Naive thymus-derived CD8-positive, alpha-beta T cell (primary cell): ENCODE results near the gene SAMD1. TPM values are rescaled to one million over a fixed set of nuclear protein-coding genes. Genes with fewer than 3 reads are reported as not detected.
"Not testable (repeated sequence)": the region's sequence is repeated elsewhere in the genome, so short reads cannot be mapped to it uniquely, and the experiment has no call there.

ENCODE experiments used
- ATAC-seq, 2 donors: fragments of 150-1000 bp; cut with Tn5 transposase in 1 of 2; sonication (Bioruptor Pico), chemical (Tn5 transposase) in 1 of 2; 1 replicate in 1 of 2; 2 replicates in 1 of 2; pipeline ENCODE4 v1.10.0; 2021; ENCODE audit warnings: mild to moderate bottlenecking in 2 of 2, moderate library complexity in 2 of 2
- POLR2A ChIA-PET: fragments of 350-600 bp; sonication (Branson Sonifier 250); formaldehyde crosslinking; loops from one replicate; lab custom pipeline; 2021; ENCODE audit warnings: antibody characterized with exemption; lab: Charles Lee
- DNase-seq, 10 donors: peaks; one replicate each; pipeline versions ENCODE4 v3.0.0 to v3.0.0-alpha.2; 2020 to 2022
- H3K27ac Mint-ChIP-seq, 10 donors: one replicate each; pipeline ENCODE4 v1.8.0; 2020 to 2022; ENCODE audit warnings: mild to moderate bottlenecking in 10 of 10, mixed read lengths in 10 of 10, moderate library complexity in 4 of 10, inconsistent platforms in 1 of 10
- H3K27me3 Mint-ChIP-seq, 5 donors: one replicate each; pipeline ENCODE4 v1.8.0; 2021 to 2022; ENCODE audit warnings: mixed read lengths in 5 of 5
- H3K36me3 Mint-ChIP-seq, 3 donors: one replicate each; pipeline ENCODE4 v1.8.0; 2020 to 2022; ENCODE audit warnings: mixed read lengths in 3 of 3, mild to moderate bottlenecking in 2 of 3, inconsistent platforms in 1 of 3
- H3K4me1 Mint-ChIP-seq, 4 donors: one replicate each; pipeline ENCODE4 v1.8.0; 2021 to 2022; ENCODE audit warnings: mixed read lengths in 4 of 4
- H3K4me3 Mint-ChIP-seq, 10 donors: one replicate each; pipeline ENCODE4 v1.8.0; 2020 to 2022; ENCODE audit warnings: mild to moderate bottlenecking in 10 of 10, mixed read lengths in 10 of 10, moderate library complexity in 6 of 10, inconsistent platforms in 1 of 10
- H3K9me3 Mint-ChIP-seq, 9 donors: one replicate each; pipeline ENCODE4 v1.8.0; 2020 to 2022; ENCODE audit warnings: mixed read lengths in 9 of 9, mild to moderate bottlenecking in 3 of 9, inconsistent platforms in 1 of 9, moderate library complexity in 1 of 9
- polyA plus RNA-seq, 3 donors: library from polyadenylated mRNA; unstranded; fragments of 300-500 nt; fragmentation: Illumina TruSeq; gene quantifications; one replicate each; pipeline ENCODE4 v1.2.3, GENCODE V29; 2021
- total RNA-seq, 8 experiments: library from RNA in 2 of 8; stranded (reverse) in 2 of 8; gene quantifications; one replicate each; pipeline ENCODE4 v1.2.3 and lab custom pipeline; 2021 to 2026

Gene SAMD1
- total and polyA plus RNA-seq, 5 experiments from 2014 or later = 2.3 to 68.3 (median 5.2) TPM

DNA sequence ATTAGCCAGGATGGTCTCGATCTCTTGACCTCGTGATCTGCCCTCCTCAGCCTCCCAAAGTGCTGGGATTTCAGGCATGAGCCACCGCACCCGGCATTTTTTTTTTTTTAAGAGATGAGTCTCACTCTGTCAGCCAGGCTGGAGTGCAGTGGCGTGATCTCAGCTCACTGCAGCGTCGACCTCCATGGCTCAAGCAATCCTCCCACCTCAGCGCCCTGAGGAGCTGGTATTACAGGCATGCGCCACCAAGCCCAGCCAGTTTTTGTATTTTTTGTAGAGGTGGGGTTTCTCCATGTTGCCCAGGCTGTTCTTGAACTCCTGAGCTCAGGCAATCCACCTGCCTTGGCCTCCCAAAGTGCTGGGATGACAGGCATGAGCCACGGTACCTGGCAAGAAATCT, 42.7 kb downstream of the SAMD1 start:
- peaks cover 0 to 87% (median 25%) of the 10 kb centered on the region in 3 donors for H3K36me3 Mint-ChIP-seq
- not testable (repeated sequence) for ATAC-seq, DNase-seq, H3K9me3 Mint-ChIP-seq, H3K4me3 Mint-ChIP-seq, H3K27me3 Mint-ChIP-seq, H3K27ac Mint-ChIP-seq
- POLR2A ChIA-PET = interaction anchor here (0.7 to 1.7 kb wide), 6 partner anchors 16 to 167 kb away, joined by 3 to 5 read pairs (median 4); partner anchors contain the start of genes DCAF15, IL27RA and RFX1
- peaks cover 3 to 13% (median 9%) of the 10 kb centered on the region in 4 donors for H3K4me1 Mint-ChIP-seq

DNA sequence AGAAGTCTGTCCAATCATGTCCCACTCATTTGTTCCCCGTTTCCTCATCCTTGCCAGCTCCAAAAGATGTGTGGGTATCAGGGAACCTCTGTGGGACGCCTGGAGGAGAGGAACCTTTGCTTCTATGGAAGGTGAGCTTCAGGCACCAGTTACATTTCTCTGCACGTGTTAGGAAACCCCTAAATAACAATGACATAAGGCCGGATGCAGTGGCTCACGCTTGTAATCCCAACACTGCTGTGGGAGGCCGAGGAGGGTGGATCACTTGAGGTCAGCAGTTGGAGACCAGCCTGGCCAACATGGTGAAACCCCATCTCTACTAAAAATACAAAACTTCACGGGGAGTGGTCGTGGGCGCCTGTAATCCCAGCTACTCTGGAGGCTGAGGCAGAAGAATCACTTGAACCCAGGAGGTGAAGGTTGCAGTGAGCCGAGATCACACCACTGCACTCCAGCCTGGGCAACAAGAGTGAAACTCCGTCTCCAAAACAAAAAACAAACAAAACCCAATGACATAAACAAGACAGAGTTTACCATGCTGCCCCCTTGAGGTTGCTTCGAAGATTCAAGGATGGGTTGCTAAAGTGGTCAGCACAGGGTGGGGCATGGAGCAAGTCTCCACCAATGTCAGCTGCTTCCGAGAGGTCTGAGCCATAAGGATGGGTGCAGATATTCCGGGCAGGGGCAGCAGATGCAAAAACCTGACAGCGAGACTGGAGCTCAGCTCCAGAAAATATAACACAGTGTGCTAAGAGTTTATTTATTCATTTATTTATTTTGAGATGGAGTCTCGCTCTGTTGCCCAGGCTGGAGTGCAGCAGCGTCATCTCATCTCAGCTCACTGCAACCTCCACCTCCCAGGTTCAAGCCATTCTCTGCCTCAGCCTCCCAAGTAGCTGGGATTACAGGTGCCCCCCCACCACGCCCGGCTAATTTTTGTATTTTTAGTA, 47.6 kb downstream of the SAMD1 start:
- H3K27me3 Mint-ChIP-seq, H3K9me3 Mint-ChIP-seq: not testable (repeated sequence)
- ATAC-seq (peak; percentile 54 to 70), DNase-seq (peak in 7 of 10 donors; percentile 24 to 48 (median 37))
- H3K4me3 Mint-ChIP-seq = peak overlapping the region in 1 of 10 donors; percentile 48
- POLR2A ChIA-PET = interaction anchor here (0.7 to 1.5 kb wide), 4 partner anchors 11 to 164 kb away, joined by 3 to 7 read pairs (median 4); partner anchors contain the start of gene IL27RA
- H3K27ac Mint-ChIP-seq = peak overlapping the region; percentile 72 to 95 (median 87)
- H3K4me1 Mint-ChIP-seq = peaks cover 2 to 25% (median 14%) of the 10 kb centered on the region in 4 donors
- H3K36me3 Mint-ChIP-seq = peaks cover 0 to 88% (median 6%) of the 10 kb centered on the region in 3 donors

DNA sequence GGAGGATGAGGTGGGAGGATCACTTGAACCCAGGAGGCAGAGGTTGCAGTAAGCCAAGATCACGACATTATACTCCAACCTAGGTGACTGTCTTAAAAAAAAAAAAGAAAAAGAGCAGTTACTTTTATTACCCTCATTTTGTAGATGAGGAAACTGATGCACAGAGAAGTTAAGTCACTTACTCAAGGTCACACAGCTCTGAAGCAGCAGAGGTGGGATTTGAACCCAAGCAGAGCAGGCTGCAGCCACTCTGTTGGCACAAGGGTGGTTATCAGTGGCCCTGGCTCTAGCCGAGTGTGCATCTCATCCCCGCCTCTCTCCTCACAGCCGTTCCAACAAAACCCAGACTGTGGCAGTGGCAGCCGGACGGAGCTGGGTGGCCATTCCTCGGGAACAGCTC, 51.4 kb downstream of the SAMD1 start:
- Mint-ChIP-seq H3K27me3 (no peaks in the 10 kb centered on the region), H3K4me3 (no peak overlapping the region), H3K9me3 (no peaks in the 10 kb centered on the region), H3K4me1 (peaks cover 3 to 38% (median 19%) of the 10 kb centered on the region in 4 donors), H3K27ac (peak overlapping the region in 5 of 10 donors; percentile 29 to 78 (median 58)), H3K36me3 (peaks cover 0 to 85% (median 6%) of the 10 kb centered on the region in 3 donors)
- POLR2A ChIA-PET = interaction anchor here (0.7 kb wide), 1 partner anchor 10 kb away, joined by 4 read pairs; no protein-coding TSS in a partner anchor
- ATAC-seq (no peak), DNase-seq (no peak)

Other genes starting within 250 kb of the SAMD1 start
- gene NANOS3, start 213.6 kb downstream of the SAMD1 start, total RNA-seq = not detected
- not detected for gene NANOS3, start 213.6 kb downstream of the SAMD1 start, polyA plus RNA-seq
- 1 to 10 TPM; 3.0 to 3.7 TPM for gene BRME1, start 184.6 kb downstream of the SAMD1 start, total RNA-seq
- gene BRME1, start 184.6 kb downstream of the SAMD1 start, polyA plus RNA-seq = under 1 TPM; 0.49 to 0.94 (median 0.76) TPM
- gene CC2D1A, start 184.6 kb downstream of the SAMD1 start, total RNA-seq = 10 to 100 TPM; 29.7 to 30.7 TPM
- 10 to 100 TPM in 1 of 3 donors, 1 to 10 TPM in 2; 4.3 to 10.5 (median 5.5) TPM for gene CC2D1A, start 184.6 kb downstream of the SAMD1 start, polyA plus RNA-seq
- gene PODNL1, start 152.3 kb downstream of the SAMD1 start, total RNA-seq = not detected
- not detected for gene PODNL1, start 152.3 kb downstream of the SAMD1 start, polyA plus RNA-seq
- 10 to 100 TPM; 93.5 to 93.6 TPM for gene DCAF15, start 138.2 kb downstream of the SAMD1 start, total RNA-seq
- gene DCAF15, start 138.2 kb downstream of the SAMD1 start, polyA plus RNA-seq = 1 to 10 TPM; 2.9 to 6.0 (median 3.4) TPM
- gene RFX1, start 84.4 kb downstream of the SAMD1 start, total RNA-seq = 10 to 100 TPM; 17.1 to 18.8 TPM
- 1 to 10 TPM in 2 of 3 donors, under 1 TPM in 1; 0.84 to 1.1 (median 1.0) TPM for gene RFX1, start 84.4 kb downstream of the SAMD1 start, polyA plus RNA-seq
- not detected for gene RLN3, start 62.6 kb downstream of the SAMD1 start, total RNA-seq
- under 1 TPM in 1 of 3 donors, not detected in 2; 0.50 TPM for gene RLN3, start 62.6 kb downstream of the SAMD1 start, polyA plus RNA-seq
- gene IL27RA, start 59.0 kb downstream of the SAMD1 start, total RNA-seq = 10 to 100 TPM; 54.2 to 54.7 TPM
- gene IL27RA, start 59.0 kb downstream of the SAMD1 start, polyA plus RNA-seq = 10 to 100 TPM; 54.5 to 91.2 (median 83.9) TPM
- gene PALM3, start 28.7 kb downstream of the SAMD1 start, total RNA-seq = not detected
- under 1 TPM in 1 of 3 donors, not detected in 2; 0.13 TPM for gene PALM3, start 28.7 kb downstream of the SAMD1 start, polyA plus RNA-seq
- under 1 TPM; 0.44 to 0.99 TPM for gene MISP3, start 18.0 kb downstream of the SAMD1 start, total RNA-seq
- 1 to 10 TPM in 1 of 3 donors, under 1 TPM in 2; 0.36 to 1.4 (median 0.59) TPM for gene MISP3, start 18.0 kb downstream of the SAMD1 start, polyA plus RNA-seq
- gene C19orf67, start 5.0 kb downstream of the SAMD1 start, total RNA-seq = under 1 TPM in 1 of 2 experiments, not detected in 1; 0.85 TPM
- not detected for gene C19orf67, start 5.0 kb downstream of the SAMD1 start, polyA plus RNA-seq
- 10 to 100 TPM; 54.7 to 56.8 TPM for gene PRKACA, start 27.0 kb upstream of the SAMD1 start, total RNA-seq
- gene PRKACA, start 27.0 kb upstream of the SAMD1 start, polyA plus RNA-seq = 1 to 10 TPM; 1.1 to 1.8 (median 1.3) TPM
- 1 to 10 TPM; 2.7 to 4.6 TPM for gene ASF1B, start 45.8 kb upstream of the SAMD1 start, total RNA-seq
- 1 to 10 TPM; 2.3 to 4.2 (median 3.7) TPM for gene ASF1B, start 45.8 kb upstream of the SAMD1 start, polyA plus RNA-seq
- gene ADGRL1, start 115.4 kb upstream of the SAMD1 start, total RNA-seq = 10 to 100 TPM; 24.8 to 28.0 TPM
- gene ADGRL1, start 115.4 kb upstream of the SAMD1 start, polyA plus RNA-seq = under 1 TPM; 0.29 to 0.96 (median 0.51) TPM